HUES6 (cell line): ENCODE measurements around the gene KPTN.

Experiments
- H3K27ac ChIP-seq: 2 replicates; pipeline ENCODE4 v1.7.0; 2013; ENCODE audit warnings: low read depth, mild to moderate bottlenecking, low read length, inconsistent platforms
- H3K27me3 ChIP-seq: 2 replicates; pipeline ENCODE4 v1.6.1; 2013; ENCODE audit warnings: low read length; ENCODE audit not compliant: control insufficient read depth, insufficient read depth
- H3K36me3 ChIP-seq: 2 replicates; pipeline ENCODE4 v1.6.1; 2013; ENCODE audit warnings: low read length; ENCODE audit not compliant: control insufficient read depth, insufficient read depth
- H3K4me1 ChIP-seq: 2 replicates; pipeline ENCODE4 v1.6.1; 2013; ENCODE audit warnings: low read length; ENCODE audit not compliant: control insufficient read depth, insufficient read depth
- H3K4me3 ChIP-seq: 2 replicates; pipeline ENCODE4 v1.5.1; 2013; ENCODE audit warnings: low read depth, low read length
- H3K9ac ChIP-seq: one replicate; pipeline ENCODE4 v1.6.1; 2013; ENCODE audit warnings: mild to moderate bottlenecking, low read length
- H3K9me3 ChIP-seq: 2 replicates; pipeline ENCODE4 v1.6.1; 2013; ENCODE audit warnings: low read depth, low read length; ENCODE audit not compliant: control insufficient read depth, insufficient read depth

KPTN gene

DNA sequence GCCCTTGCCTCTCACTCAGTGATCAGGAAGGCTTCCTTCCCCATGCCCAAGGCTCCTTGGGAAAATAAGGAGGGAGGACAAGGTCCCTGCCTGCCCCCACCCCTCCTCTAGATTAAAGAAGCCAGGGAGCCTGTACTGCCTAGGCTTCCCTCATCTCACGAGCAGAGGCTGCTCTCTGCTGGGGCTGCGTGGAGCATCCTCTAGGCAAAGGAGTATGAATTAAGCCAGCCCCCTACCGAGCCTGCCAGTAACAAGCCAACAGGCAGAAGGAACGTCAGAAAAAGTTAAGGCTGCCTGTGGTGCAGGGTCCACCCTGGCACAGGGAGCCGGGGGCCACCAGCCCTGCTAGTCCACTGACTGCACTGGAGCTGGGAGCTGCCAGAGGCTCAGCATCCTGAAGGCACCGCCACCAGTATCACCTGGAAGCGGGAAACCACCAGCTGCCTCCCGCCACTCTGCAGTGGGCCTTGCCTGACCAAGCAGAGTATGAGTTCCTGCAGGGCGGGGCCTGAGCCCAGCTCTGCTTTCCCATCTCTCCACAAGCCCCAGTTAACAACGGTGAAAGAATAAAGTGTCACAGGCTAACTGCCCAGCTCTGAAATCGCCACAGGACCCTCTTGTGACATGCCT lies 24.0 kb upstream of the KPTN start:
- Histone ChIP-seq H3K4me3 (no peak overlapping the region), H3K9me3 (no peaks in the 10 kb centered on the region), H3K36me3 (peaks cover 13% of the 10 kb centered on the region; the same call in 1 of the 2 replicates), H3K9ac (no peak overlapping the region), H3K27ac (no peak overlapping the region), H3K4me1 (peaks cover 9% of the 10 kb centered on the region; the same call in 1 of the 2 replicates), H3K27me3 (no peaks in the 10 kb centered on the region)

DNA sequence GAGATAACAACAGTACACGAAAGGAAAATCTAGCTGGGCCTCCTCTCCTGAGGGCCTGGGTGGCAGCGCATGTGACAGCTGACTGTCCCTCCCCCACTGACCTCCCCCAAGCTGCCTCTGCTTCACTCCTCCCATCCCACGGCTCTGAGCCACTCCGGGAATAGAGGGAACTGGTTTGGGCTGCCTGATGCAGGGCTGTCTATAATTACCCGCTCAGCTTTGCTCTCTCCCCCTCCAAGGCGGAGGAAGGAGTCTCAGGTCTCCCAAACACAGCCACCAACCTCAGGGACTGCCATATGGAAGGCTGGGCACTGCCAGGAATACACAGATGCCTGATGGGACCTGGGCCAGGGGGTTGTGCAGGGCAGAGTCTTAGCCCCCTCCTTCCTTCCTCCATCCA lies 23.0 kb upstream of the KPTN start:
- no peak overlapping the region for H3K4me3 ChIP-seq
- H3K9ac ChIP-seq: no peak overlapping the region
- peaks cover 9% of the 10 kb centered on the region; the same call in 1 of the 2 replicates for H3K4me1 ChIP-seq
- H3K36me3 ChIP-seq: peaks cover 21% of the 10 kb centered on the region; the same call in 1 of the 2 replicates
- H3K27ac ChIP-seq: no peak overlapping the region
- H3K9me3 ChIP-seq: no peaks in the 10 kb centered on the region
- H3K27me3 ChIP-seq: no peaks in the 10 kb centered on the region

DNA sequence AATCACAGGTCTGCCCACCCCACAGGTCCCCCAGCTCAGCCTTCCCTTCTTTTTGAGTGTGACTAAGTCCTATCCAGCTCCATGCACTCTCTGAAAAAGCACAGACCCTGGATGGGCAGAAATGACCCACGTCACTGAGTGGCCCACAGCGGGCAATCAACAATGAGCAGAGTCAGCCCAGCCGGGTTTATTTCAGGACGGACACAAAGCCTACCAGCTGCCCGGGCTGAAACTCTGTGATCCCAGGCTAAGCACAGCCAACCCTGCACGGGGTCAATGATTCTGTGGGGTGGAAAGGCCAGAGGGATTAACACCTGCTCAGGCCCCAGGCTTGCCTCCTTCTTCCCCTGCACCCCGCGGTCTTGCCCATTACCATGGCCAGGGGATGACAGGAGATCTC lies 22.4 kb upstream of the KPTN start:
- Histone ChIP-seq H3K27ac (no peak overlapping the region), H3K4me3 (no peak overlapping the region), H3K4me1 (peaks cover 9% of the 10 kb centered on the region; the same call in 1 of the 2 replicates), H3K9me3 (no peaks in the 10 kb centered on the region), H3K36me3 (peaks cover 21% of the 10 kb centered on the region), H3K27me3 (no peaks in the 10 kb centered on the region), H3K9ac (no peak overlapping the region)

DNA sequence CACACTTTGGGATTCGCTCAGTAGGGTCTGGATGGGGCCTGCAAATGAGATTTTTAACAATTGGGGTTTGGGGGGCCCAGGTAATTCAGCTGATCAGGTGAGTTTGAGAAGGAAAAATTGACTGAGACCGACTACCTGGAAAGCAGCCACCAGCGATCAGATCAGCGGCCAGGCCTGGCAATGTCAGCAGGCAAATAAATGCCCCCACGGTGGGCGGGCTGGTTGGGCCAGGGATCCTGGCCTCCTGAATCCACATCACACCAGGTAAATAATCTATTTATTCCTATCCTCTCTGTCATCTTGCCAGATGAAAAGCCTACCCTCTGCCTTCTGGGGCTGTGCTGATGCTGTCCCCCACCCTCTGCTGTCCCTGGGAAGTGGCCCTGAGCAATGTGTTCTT lies 21.5 kb upstream of the KPTN start:
- H3K36me3 ChIP-seq: peaks cover 25% of the 10 kb centered on the region

DNA sequence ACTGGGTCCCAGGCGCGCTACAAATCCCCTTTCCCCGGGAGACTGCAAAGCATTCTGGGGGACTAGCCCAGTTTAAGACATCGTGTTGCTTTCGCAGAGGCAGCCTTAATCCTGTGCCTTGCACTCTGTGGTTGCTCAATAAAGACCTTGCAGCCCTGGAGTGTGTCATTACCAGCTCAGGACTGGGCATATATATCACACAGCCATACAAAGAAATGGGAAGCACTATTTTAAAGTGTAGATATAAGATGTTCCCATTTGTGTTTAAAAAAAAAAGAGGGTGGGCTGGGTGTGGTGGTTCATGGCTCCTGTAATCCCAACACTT lies 19.8 kb upstream of the KPTN start:
- H3K9ac ChIP-seq: no peak overlapping the region
- no peak overlapping the region for H3K4me3 ChIP-seq
- no peaks in the 10 kb centered on the region for H3K27me3 ChIP-seq
- H3K9me3 ChIP-seq: no peaks in the 10 kb centered on the region
- H3K36me3 ChIP-seq: peaks cover 29% of the 10 kb centered on the region
- H3K27ac ChIP-seq: no peak overlapping the region
- H3K4me1 ChIP-seq: peaks cover 17% of the 10 kb centered on the region

More for the DNA sequence above, 21.5 kb upstream of the KPTN start:
- no peak overlapping the region for H3K27ac ChIP-seq
- H3K4me1 ChIP-seq: peaks cover 11% of the 10 kb centered on the region
- no peaks in the 10 kb centered on the region for H3K27me3 ChIP-seq
- H3K9ac ChIP-seq: no peak overlapping the region
- no peaks in the 10 kb centered on the region for H3K9me3 ChIP-seq
- H3K4me3 ChIP-seq: no peak overlapping the region

DNA sequence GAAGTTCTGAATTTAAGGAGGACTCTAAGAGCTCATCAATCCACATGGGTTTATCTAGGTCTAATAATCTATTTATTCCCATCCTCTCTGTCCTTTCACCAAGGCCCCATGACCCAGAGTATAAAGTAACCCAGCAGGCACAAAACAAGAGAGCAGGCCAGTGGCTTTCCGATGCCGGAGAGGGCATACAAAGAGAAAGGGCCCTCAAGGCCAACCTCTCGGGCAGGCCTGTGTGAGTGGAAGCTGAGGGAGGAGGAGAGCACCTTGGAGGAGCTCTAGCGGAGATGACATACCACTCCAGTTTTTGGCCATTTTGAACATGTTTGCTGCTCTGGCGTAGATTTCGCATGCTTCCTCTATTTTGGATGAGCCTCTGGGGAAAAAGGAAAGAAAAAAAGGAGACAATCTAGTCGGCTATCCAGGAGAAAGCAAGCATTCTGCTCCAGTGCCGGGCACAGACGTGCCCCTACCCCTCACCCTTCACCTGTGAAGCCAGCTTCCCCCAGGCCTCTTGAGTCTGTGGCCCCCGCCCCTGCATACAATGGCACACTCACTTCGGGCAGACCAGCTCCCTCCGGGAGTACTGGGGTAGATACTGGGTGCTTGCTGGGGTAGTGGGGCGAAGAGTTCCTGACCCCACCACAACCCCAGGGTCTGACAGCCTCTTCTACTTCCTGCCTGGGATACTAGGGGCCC lies 19.3 kb upstream of the KPTN start:
- Histone ChIP-seq H3K36me3 (peaks cover 30% of the 10 kb centered on the region), H3K4me3 (no peak overlapping the region), H3K9ac (no peak overlapping the region), H3K4me1 (peaks cover 13% of the 10 kb centered on the region), H3K9me3 (no peaks in the 10 kb centered on the region), H3K27ac (no peak overlapping the region), H3K27me3 (no peaks in the 10 kb centered on the region)

DNA sequence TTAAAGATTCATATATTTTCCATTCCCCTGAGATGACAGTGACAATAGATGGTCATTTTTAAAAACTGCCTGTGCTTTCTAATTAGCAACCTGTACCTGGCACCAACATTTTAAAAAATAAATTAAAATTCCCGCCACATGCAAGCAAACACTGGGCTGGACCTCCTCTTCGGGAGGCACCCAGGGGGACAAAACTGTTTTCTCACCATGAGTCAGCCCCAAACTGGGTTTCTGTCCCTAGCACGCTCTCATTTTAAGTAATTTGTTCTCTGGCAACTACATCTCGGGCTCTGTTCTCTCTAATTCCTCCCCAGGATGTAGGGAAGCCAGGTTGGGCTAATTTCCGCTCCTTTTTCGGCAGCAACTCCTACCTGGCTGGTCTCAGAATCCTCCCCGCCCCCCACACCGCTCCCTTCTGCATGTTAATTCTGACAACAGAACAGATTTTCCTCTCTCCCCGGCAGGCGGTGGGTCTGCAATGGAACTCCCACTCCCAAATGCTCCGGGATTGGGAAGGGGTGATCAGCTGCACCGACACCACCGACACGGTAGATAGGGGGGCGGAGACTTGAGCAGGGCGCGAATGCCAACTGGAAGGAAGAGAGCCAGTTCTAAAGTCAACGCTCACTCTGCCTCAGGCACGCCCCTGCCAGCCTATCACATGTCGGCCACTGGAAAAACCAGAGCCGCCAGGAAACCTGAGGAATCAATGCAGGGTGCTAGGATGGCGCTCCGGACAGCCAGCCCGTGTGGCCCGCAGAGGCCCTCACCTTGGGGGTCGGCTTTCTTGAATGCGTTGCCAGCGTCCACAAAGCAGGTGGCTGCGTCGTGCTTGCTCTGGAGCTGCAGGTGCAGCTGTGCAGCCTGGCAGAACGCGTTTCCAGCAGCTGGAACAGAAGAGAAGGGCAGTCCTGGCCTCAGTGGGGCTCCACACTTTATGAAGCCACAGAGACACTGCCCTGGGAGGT lies 16.1 kb upstream of the KPTN start:
- Histone ChIP-seq H3K27ac (no peak overlapping the region), H3K27me3 (no peaks in the 10 kb centered on the region), H3K4me3 (peak overlapping the region; percentile 21; the same call in 1 of the 2 replicates), H3K4me1 (peaks cover 8% of the 10 kb centered on the region), H3K9me3 (no peaks in the 10 kb centered on the region), H3K9ac (no peak overlapping the region), H3K36me3 (peaks cover 48% of the 10 kb centered on the region)

DNA sequence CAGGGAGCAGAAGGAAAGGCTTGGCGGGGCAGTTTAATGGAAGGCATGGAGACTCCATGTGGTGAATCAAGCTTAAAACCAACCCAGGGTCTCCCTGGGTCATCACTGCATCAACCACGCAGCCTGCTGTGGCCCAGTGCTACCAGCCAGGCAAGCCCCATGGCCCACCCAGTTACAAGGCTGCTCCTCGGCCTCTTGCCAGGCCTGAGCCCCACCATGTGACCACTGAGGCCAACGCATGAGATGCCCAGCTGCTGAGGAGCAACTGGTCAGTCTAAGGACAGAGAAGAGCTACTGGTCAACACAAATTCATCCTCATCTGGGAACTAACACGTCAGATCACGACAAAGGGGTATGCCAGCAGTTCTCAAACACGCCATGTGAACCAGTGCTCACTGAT lies 15.4 kb upstream of the KPTN start:
- Histone ChIP-seq H3K9me3 (no peaks in the 10 kb centered on the region), H3K4me3 (no peak overlapping the region), H3K4me1 (peaks cover 8% of the 10 kb centered on the region), H3K27me3 (no peaks in the 10 kb centered on the region), H3K9ac (no peak overlapping the region), H3K27ac (no peak overlapping the region), H3K36me3 (peaks cover 50% of the 10 kb centered on the region)

DNA sequence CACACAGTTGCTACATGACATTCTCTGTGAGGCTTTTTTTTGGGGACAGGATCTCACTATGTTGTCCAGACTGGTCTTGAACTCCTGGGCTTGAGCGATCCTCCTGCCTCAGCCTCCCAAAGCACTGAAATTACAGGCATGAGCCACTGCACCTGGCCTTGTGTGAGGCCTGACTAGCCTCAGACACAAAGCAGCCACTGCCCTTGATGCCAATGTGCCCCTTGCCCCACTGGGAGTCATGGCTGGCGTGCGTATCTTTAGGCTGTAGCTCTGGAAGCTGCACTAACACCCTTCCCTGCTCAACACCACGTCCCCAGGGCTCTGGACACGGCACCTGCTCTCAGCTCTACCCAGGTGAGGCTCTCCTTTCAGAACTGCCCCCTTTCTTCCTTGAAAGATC lies 14.5 kb upstream of the KPTN start:
- Histone ChIP-seq H3K4me1 (peaks cover 9% of the 10 kb centered on the region), H3K4me3 (no peak overlapping the region), H3K9me3 (no peaks in the 10 kb centered on the region), H3K27me3 (no peaks in the 10 kb centered on the region), H3K36me3 (peaks cover 47% of the 10 kb centered on the region), H3K9ac (no peak overlapping the region), H3K27ac (no peak overlapping the region)

DNA sequence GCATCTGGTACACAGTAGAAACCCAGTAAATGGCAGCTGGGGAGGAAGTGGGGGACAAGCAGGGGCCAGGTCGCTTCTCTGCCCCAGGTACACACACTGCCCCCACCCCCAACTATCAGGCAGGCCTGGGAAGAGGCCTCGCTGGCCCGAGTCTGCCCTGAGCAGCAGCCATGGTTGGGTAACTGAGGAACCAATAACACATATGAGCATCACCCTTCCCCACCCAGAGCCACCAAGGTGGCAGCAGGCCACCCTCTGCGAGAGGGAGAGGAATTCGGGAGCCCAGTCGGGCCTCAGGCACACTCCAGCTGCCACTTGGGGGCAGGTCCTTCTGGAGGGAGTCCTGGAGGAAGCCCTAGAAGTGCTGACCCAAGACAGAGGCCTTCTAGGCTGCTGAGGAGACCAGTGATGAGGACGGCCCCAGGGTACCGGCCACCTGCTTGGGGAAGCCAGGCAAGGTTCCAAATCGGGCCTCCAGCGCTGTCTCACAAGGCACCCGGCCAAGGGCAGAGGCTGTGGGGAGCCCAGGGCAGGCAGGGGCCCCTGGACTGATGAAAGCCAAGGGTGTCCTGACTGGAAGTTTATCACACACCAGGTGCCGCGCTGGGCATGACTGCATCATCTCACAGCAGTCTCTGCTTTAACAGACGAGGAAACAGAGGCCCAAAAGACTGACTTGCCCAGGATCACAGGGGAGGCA lies 14.0 kb upstream of the KPTN start:
- no peak overlapping the region for H3K9ac ChIP-seq
- H3K4me3 ChIP-seq: no peak overlapping the region
- no peak overlapping the region for H3K27ac ChIP-seq
- H3K27me3 ChIP-seq: no peaks in the 10 kb centered on the region
- H3K4me1 ChIP-seq: peaks cover 15% of the 10 kb centered on the region
- peaks cover 44% of the 10 kb centered on the region for H3K36me3 ChIP-seq
- no peaks in the 10 kb centered on the region for H3K9me3 ChIP-seq
